Measurements from ENCODE around the gene MARCKSL1. TPM values are rescaled to one million over a fixed set of nuclear protein-coding genes. Genes with fewer than 3 reads are reported as not detected.

The MARCKSL1 gene
- total RNA-seq, 1 donor from 2014 or later = 10.0 TPM

DNA sequence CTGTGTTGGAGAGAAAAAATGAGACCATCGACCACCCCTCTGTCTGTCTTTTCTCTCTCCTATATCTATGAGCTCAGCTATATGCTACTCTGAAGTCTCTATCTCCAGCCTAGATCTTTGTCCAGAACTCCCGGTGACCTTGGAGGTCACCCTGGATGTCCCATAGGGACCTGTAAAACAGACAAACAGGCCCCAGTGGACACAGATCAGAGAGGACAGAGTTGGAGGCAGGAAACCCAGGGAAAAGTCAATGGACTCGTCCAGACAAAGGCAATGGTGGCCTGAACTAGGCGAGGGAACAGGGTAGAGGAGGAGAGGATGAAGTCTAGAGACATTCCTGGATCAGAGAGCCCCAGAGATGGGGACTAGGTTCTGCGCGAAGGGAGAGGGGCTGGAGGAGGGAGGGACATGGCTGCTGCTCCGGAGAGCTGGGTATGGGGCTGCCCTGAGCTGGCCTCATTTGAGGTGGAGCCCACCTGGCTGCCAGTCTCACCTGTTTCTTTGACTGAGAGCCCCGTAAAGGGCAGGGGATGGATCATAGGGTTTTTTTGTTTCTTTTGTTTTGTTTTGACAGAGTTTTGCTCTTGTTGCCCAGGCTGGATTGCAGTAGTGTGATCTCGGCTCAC is 10.6 kb upstream of the MARCKSL1 start:
- Histone ChIP-seq H3K27me3 (ENCODE audit: low read depth) (no peaks in the 10 kb centered on the region), H3K36me3 (no peaks in the 10 kb centered on the region), H3K27ac (replicated peaks) (no peak overlapping the region), H3K4me3 (no peak overlapping the region), H3K9me3 (replicated peaks) (no peaks in the 10 kb centered on the region), H3K4me1 (peaks cover 50% of the 10 kb centered on the region)
- TF ChIP-seq CTCF (IDR thresholded peaks at IDR 0.05; ENCODE audit: borderline replicate concordance) = no peak
- intact Hi-C loops (cut with micrococcal nuclease) = no loop called here
- DNase-seq = no peak

- Histone ChIP-seq H3K36me3 (no peaks in the 10 kb centered on the region), H3K4me3 (no peak overlapping the region), H3K9me3 (replicated peaks) (no peaks in the 10 kb centered on the region), H3K4me1 (peaks cover 45% of the 10 kb centered on the region), H3K27ac (replicated peaks) (peak overlapping the region; percentile 16), H3K27me3 (ENCODE audit: low read depth) (no peaks in the 10 kb centered on the region)
- no peak for DNase-seq
- intact Hi-C loops (cut with micrococcal nuclease) = no loop called here
- TF ChIP-seq CTCF (IDR thresholded peaks at IDR 0.05; ENCODE audit: borderline replicate concordance) = no peak
These were observed 9.3 kb upstream of the MARCKSL1 start for GRCh38 chr1:32345289-32345827.

DNA sequence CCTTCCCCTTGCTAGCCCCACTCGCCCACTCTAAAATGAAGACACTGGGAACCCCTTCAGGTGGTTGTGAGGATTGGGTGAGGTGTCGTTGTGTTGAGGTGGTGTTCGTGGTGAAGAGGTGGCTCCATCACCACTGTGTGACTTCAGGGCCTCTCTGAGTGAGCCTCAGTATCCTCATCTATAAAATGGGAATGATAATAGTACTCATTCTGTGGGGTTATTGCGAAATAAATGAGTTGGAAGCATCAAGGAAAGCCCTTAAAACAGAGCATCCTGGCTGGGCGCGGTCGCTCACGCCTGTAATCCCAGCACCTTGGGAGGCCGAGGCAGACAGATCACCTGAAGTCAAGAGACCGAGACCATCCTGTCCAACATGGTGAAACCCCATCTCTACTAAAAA is 6.7 kb upstream of the MARCKSL1 start:
- DNase-seq = no peak
- Histone ChIP-seq H3K4me1 (peaks cover 36% of the 10 kb centered on the region), H3K4me3 (no peak overlapping the region), H3K27me3 (ENCODE audit: low read depth) (no peaks in the 10 kb centered on the region), H3K9me3 (replicated peaks) (no peaks in the 10 kb centered on the region), H3K36me3 (no peaks in the 10 kb centered on the region), H3K27ac (replicated peaks) (no peak overlapping the region)
- intact Hi-C loops (cut with micrococcal nuclease) = no loop called here
- no peak for TF ChIP-seq CTCF (IDR thresholded peaks at IDR 0.05; ENCODE audit: borderline replicate concordance)

- Histone ChIP-seq H3K9me3 (replicated peaks) (no peaks in the 10 kb centered on the region), H3K36me3 (no peaks in the 10 kb centered on the region), H3K4me3 (no peak overlapping the region), H3K27ac (replicated peaks) (no peak overlapping the region), H3K27me3 (ENCODE audit: low read depth) (no peaks in the 10 kb centered on the region), H3K4me1 (peaks cover 43% of the 10 kb centered on the region)
- intact Hi-C loops (cut with micrococcal nuclease) = no loop called here
- TF ChIP-seq CTCF (IDR thresholded peaks at IDR 0.05; ENCODE audit: borderline replicate concordance) = no peak
- no peak for DNase-seq
These were observed 5.9 kb upstream of the MARCKSL1 start for GRCh38 chr1:32341971-32342370.

- Histone ChIP-seq H3K27ac (replicated peaks) (no peak overlapping the region), H3K27me3 (ENCODE audit: low read depth) (no peaks in the 10 kb centered on the region), H3K4me3 (no peak overlapping the region), H3K9me3 (replicated peaks) (no peaks in the 10 kb centered on the region), H3K4me1 (peaks cover 50% of the 10 kb centered on the region), H3K36me3 (no peaks in the 10 kb centered on the region)
- intact Hi-C loops (cut with micrococcal nuclease) = no loop called here
- DNase-seq = peak; percentile 46
- TF ChIP-seq CTCF (IDR thresholded peaks at IDR 0.05; ENCODE audit: borderline replicate concordance) = no peak
These were observed 5.2 kb upstream of the MARCKSL1 start for GRCh38 chr1:32341186-32341757.
